Stimulated activated CD4-positive, alpha-beta T cell treated with anti-CD3 and anti-CD28 coated beads, Interleukin-4, amount 100 ng/mL, for 48 hours (primary cell): ENCODE data around the gene CEP43.
A peak's percentile ranks its signal among the peaks of the same experiment; 100 is the strongest.

Source experiments
- DNase-seq, 2 donors: peaks; one replicate each; pipeline ENCODE4 v3.0.0-alpha.2; 2020; ENCODE audit warnings: low read depth in 2 of 2

CEP43 gene, protein sequence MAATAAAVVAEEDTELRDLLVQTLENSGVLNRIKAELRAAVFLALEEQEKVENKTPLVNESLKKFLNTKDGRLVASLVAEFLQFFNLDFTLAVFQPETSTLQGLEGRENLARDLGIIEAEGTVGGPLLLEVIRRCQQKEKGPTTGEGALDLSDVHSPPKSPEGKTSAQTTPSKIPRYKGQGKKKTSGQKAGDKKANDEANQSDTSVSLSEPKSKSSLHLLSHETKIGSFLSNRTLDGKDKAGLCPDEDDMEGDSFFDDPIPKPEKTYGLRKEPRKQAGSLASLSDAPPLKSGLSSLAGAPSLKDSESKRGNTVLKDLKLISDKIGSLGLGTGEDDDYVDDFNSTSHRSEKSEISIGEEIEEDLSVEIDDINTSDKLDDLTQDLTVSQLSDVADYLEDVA

DNA sequence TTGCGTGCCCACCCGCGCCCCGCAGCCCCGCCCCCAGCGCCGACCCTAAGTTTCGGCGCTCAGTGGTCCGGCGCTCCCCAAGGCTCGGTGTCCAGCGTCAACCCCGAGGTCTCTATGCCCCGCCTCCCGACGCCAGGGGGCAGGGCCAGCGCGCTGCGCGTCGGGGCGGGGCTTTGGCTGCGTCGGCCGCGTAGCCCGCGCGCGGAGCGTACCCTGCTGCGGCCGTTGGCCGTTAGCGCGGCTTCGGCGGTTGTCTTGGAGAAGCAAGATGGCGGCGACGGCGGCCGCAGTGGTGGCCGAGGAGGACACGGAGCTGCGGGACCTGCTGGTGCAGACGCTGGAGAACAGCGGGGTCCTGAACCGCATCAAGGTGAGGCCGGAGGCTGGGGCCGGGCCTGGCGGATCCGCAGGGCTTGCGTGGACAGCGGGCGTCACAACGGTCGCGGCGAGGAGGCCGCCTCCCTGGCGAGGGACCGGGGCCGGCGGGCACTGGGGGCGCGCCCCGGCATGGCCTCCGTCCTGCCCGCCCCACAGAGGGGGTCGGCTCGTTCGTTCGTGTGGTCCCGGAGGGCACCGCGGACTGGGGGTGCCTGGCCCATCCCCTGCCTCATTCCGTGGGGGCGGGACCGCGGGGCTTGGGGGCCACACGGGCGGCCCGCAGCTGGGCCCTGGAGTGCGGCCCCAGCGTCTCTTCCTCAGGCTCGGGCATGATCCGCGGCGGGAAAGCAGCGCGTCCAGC is at the start of gene CEP43:
Gene CEP43 (plus strand): TSS at position 253 of the 739 bp plus-strand sequence. CDS start 16 bp downstream, at position 269.
- peak; percentile 79 to 84 for DNase-seq

GRCh38 chr6:166949528-166950442 is 49.4 kb upstream of the CEP43 start:
- DNase-seq: no peak

DNA sequence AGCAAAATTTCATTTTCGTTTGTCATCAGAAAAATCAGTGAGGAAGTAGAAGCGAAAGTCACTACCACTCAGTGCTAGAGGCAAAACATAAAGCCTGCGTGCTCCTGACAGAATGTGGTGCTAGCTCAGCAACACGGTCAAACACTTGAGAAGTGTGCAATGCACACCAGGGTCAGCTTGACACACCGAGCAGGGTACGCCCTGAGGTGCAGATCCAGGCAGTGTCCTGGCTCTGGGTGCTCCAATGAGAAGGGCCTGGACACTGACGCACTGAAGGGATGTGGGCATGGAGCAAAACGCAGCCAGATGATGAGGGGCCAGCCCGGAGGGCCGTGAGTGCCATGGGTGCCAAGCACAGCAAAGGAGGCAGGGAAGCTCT is 48.8 kb upstream of the CEP43 start:
- no peak for DNase-seq

DNA sequence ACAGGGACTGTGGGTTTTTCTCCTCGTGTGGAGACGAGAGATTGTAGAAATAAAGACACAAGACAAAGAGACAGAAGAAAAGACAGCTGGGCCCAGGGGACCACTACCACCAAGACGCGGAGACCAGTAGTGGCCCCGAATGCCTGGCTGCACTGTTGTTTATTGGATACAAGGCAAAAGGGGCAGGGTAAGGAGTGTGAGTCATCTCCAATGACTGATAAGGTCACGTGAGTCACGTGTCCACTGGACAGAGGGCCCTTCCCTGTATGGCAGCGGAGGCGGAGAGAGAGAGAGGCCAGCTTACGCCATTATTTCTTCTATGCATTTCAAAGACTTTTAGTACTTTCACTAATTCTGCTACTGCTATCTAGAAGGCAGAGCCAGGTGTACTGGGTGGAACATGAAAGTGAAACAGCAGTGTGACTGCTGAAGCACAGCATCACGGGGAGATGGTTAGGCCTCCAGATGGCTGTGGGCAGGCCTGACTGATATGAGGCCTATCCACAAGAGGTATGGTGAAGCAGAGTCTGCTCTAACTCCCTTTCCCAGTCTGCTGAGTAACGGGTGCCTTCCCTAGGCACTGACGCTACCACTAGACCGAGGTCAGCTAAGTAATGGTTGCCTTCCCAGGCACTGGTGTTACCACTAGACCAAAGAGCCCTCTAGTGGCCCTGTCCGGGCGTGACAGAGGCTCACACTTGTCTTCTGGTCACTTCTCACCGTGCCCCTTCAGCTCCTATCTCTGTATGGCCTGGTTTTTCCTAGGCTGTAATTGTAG is 48.1 kb upstream of the CEP43 start:
- peak; percentile 52 to 80 for DNase-seq

DNA sequence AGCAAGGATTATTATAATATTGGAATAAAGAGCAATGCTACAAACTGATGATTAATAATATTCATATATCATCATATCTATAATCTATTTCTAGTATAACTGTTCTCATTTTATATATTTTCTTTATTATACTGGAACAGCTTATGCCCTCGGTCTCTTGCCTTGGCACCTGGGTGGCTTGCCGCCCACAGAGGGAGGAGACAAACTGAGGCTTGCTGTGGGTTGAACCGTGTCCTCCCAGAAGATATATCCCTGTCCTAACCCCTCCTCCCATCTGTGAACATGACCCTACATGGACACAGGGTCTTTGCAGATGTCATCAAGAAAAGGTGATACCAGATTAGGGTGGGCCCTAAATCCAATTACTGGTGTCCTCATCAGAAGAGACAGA is 47.5 kb upstream of the CEP43 start:
- no peak for DNase-seq

DNA sequence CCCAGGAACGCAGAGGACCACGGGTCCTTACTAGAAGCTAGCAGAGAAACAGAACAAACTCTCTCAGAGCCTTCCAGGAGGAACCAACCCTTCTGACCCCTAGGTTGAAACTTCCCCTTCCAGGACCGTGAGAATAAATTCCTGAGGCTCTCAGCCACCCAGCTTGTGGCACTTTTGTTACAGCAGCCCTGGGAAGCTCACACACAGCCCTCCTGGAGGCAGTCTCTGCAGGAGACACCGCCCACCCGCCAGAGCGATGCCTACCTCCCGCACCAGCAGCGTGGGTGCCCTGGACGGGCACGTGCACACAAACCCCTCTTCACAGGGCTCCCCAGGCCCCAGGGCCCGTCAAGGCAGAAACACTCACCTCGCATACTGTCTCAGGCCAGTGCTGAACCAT is 47.1 kb upstream of the CEP43 start:
- DNase-seq: no peak

GRCh38 chr6:166952567-166953486 is 46.4 kb upstream of the CEP43 start:
- DNase-seq: no peak

- no peak for DNase-seq
Measured at GRCh38 chr6:166954118-166954713, 45.0 kb upstream of the CEP43 start.

DNA sequence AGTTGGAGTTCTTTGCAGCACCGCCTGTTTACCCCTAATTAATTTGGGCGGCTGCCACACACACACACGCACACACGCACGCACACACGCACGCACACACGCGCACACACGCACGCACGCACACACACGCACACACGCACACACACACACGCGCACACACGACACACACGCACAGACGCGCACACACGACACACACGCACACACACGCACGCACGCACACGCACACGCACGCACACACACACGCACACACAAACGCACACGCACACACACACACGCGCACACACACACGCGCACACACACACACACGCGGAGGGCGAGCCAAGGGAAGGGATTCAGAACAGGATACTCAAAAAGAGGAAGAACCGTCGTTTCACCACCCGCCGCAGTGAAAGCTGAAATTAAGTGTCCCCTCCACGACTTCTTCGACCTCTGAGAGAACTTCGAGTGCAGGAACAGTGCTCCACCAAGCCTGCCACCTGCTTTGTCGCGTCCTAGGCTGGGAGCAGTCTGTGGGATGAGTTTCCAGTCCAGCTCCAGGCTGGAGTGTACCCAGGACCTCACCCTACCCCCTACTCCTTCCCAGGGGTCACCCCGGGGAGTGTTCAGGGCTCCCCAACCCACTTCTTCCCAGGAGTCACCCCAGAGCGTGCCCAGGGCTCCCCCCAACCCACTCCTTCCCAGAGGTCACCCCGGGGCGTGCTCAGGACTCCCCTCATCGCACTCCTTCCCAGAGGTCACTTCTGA is 43.9 kb upstream of the CEP43 start:
- DNase-seq: no peak

- DNase-seq: no peak
Measured at GRCh38 chr6:166955865-166956443, 43.2 kb upstream of the CEP43 start.

DNA sequence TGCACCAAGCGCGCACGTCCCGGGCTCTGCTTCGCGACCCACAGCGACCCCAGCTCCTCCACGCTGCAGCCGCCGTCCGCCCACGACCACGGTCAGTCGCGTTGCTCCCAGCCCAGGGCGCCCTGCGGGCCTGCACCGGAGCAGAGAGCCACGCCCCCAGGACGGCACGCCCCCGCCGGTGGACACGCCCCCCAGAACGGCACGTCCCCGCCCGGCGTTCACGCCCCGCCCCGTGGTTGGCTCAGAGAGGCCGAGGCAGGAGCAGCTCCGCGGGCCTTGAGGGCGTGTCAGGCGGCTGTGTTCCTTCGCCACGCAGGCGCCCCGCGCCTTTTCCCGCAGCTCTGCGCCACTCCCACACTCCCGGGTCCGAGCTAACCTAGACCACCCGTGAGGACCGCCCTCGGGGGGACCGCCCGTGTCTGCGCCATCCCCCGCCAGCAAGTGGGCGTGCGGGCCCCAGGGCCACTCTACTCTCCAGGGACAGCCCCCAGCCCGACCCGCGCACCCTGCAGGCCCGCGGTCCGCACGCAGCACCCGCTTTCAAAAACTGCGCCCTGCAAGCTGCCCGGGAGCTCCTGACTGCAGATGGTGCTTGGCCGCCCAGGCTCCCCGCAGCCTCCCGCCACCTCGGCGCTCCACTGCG is 42.6 kb upstream of the CEP43 start, which contains the start of gene RNASET2:
Gene RNASET2 (minus strand): TSS at position 107 of the 643 bp plus-strand sequence. CDS start 368 bp downstream, outside the sequence.
- peak; percentile 99 to 100 for DNase-seq

DNA sequence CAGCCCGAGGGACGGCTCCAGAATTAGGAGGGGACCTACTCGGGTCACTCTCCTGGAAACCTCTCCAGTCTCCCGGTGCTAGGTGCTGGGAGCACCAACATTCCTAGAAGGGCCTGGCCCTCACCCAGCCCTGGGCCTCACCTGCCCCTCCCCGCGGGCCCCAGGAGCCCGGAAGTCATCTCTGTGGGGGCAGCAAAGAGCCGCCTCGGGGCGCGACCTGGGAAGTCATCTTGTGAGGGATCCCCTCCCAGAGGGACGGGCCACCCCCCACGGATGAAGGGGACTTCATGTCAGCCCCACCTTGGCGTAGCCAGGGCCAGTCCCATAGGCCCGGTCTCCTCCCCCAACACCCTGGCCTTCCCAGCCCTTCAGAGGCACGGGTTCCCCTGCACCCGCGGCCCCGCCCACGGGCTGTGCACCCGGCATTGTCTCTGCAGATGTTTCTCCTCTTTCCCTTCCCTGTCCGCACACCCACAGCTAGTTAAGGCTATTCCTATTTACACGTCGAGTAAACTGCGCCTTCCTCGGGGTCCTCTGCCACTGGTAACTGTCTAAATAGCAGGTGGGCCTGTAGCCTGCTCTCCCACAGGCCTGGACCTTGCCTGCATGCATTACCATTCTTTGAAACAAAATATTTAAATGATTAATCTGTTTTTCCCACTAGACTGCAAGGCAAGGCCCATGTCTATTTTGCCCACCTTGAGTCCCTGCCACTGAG is 42.0 kb upstream of the CEP43 start:
- peak in 1 of 2 donors; percentile 41 for DNase-seq

GRCh38 chr6:166957805-166958076 is 41.5 kb upstream of the CEP43 start:
- no peak for DNase-seq

DNA sequence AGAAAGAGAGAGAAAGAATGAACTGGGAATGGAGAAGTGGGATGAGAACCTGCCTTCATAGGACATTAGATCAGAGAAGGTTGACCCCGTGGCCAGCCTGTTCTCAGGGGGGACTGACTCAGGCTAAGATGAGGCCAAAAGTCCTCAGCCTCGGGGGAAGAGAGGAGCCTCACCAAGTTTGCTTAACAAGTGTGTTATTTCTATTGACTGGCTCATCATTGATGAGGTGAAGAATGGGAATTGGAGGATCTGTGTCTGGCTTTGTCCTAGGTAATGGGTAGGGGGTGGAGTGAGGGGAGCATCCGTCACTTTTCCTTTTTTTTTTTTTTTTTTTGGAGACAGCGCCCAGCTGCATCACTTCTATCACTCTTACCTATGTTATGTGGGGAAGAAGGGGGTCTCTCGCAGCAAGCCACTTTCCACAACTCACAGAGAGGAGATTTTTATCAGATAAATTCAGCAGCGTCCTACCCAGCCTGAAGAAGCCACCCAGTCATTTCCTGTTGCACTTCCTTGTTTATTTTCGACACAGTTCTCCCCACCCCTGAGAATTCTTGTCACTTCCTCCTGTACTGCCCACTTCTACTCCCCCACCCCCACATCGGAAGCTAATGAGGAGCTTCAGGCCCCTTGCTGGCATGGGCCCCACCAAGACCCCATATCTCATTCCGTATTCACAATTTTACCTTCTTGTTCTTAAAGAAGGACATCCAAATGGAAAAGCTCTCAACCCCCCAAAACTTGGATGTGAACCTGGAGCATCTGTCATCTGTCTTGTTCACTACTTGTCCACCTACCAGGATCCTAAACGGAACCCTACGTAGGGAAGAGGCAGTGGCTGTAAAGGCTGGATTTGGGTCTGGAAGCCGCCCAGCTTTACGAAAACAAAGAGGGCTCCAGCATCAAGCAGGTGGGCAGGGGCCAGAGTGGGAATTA is 40.0 kb upstream of the CEP43 start:
- DNase-seq: no peak

DNA sequence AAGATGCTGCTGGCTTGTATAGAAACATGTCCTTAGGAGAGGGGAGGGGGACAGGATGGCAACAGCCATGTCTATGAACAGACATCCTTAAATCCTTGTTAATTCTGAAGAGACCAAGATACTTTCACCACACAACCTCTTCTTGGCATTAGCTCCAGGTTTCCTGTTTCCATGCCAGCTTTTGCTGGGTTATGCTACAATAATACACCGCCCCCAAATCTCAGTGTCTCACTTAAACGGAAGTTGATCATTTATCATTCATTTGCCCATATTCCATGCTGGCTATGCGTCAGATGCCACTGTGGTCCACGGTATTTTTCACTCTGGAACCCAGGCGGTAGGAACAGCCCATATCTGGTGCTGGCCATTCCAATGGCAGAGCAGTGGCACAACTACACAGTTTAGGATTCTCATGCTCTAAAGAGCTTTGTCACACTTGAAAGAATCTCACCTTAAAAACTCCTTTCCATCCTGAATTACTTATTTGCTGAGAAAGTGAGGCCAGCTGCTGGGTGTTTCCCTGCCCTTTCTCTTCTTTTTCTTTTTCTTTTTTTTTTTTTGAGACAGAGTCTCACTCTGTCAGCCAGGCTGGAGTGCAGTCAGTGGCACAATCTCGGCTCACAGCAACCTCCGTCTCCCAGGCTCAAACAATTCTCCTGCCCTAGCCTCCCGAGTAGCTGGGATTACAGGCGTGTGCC is 39.1 kb upstream of the CEP43 start:
- no peak for DNase-seq

DNA sequence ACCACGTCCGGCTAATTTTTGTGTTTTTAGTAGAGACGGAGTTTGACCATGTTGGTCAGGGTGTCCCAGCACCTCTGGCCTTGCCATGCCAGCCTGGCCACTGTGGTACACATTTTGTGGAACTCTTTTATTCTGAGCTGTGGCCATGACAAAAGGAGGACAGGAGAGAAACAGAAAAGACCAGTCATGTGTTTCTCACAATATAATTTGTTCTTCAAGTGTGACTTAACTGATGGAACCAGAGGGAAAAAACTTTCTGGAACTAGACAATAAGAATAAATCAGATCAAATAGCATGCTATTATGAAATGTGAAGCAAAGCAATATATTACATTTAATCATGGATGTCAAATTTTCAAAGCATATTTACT is 38.6 kb upstream of the CEP43 start:
- no peak for DNase-seq
